IPS-11a (cell line): Measurements from ENCODE around the gene SLC2A13.
"Not testable (repeated sequence)": the region's sequence is repeated elsewhere in the genome, so short reads cannot be mapped to it uniquely, and the experiment has no call there.

ENCODE experiments used
- H3K4me3 ChIP-seq: one replicate; pipeline ENCODE4 v1.5.1; 2013; ENCODE audit warnings: low read depth, low read length, control low read depth

SLC2A13 gene

DNA sequence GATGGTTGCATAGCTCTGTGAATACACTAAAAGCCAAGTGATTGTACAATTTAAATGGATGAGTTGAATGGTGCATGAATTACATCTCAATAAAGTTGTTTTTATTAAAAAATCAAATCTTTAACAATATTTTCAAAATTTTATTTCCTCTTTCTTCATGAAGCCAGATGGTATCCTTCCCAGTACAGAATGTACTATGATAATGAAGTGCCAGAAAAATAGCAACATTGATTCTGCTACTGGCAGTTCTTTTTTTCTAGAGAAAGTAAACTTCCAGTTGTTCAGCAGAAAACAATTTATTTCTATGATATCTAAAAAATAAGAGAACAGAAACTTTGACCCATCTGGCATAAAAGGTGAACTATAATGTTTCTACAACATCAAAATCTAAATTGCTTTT lies 61.5 kb downstream of the SLC2A13 start:
- no peak overlapping the region for H3K4me3 ChIP-seq

DNA sequence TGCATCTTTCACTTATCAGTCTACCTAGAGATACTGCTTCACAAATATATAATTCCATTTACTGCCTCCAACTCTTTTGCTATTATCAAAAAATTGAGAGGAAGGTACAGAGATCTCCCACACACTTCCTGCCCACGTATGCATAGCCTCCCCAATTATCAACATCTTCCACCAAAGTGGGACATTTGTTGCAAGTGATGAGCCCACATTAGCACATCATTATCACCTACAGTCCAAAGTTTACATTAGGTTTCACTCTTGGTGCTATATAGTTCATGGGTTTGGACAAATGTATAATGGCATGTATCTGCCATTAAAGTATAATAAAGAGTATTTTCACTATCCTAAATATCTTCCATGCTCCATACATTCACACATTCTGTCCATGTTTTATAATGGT lies 66.3 kb downstream of the SLC2A13 start:
- H3K4me3 ChIP-seq, result no peak overlapping the region

DNA sequence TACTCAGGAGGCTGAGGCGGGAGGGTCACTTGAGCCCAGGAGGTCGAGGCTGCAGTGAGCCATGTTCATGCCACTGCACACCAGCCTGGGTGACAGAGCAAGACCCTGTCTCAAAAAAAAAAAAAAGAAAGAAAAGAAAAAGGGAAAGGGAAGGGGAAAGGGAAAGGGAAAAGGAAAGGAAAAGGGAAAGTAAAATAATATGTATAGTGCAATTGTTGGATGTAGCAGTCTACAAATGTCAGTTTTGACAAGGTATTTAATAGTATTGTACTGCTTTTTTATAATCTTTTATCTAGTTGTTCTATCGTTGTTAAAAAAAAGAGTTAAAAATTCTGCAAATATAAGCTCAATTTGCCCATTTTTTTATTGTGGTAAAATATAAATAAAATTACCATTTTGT lies 67.3 kb downstream of the SLC2A13 start:
- H3K4me3 ChIP-seq, result no peak overlapping the region

DNA sequence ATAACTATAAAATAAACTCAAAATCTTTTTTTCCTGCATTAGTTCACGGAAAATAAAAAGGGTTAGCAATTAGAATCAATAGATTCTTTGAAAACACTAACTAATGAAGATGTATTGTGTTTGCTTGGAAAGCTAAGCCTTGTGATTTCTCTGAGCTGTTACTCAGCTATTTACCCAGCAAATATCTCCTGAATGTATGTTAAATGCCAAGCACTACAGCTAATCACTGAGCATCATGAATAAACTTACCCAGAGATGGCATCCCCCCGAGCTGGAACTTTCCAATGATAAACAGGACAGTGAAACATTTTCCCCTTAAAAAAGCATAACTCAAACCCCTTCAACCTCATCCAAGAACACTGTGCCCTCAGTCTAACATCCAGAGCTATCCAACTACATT lies 71.2 kb downstream of the SLC2A13 start:
- no peak overlapping the region for H3K4me3 ChIP-seq

DNA sequence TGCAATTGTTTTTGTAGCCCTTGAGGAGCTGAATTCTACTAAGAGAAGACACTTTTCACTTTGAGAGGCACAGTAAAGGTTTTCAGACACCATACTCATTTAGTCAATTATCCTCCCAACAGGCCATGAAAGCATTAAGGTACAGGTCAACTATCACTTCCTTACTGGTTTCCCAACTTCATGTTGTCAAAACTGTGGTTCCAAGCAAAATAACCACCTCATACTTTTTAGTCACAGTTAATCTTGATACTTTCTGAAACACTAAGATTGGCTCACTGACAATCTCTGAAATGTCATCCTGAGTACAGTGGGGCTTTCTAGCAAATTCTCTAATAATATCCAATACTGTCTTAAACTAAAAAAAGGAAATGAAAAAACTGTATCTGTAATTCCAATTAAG lies 71.7 kb downstream of the SLC2A13 start:
- H3K4me3 ChIP-seq, result no peak overlapping the region

DNA sequence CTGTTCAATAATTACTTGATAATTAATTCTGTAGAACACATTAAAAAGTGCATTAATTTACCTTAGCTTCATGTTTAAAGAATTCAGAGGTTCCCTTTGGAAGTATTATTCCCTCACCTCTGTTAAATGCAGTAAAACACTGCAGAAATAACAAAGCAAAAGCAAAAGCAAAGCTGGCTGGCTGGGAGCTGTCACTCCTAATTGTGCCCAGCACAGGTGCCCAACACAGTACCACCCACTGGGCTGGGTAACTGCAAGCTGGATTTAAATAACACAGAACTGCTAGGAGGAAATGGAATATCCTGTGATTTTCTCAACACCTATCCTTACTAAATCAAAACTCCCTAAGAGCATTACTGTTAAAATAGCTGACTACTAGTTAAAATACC lies 72.6 kb downstream of the SLC2A13 start:
- H3K4me3 ChIP-seq, result no peak overlapping the region

GRCh38 chr12:40032433-40033241 lies 73.2 kb downstream of the SLC2A13 start:
- H3K4me3 ChIP-seq, result no peak overlapping the region

DNA sequence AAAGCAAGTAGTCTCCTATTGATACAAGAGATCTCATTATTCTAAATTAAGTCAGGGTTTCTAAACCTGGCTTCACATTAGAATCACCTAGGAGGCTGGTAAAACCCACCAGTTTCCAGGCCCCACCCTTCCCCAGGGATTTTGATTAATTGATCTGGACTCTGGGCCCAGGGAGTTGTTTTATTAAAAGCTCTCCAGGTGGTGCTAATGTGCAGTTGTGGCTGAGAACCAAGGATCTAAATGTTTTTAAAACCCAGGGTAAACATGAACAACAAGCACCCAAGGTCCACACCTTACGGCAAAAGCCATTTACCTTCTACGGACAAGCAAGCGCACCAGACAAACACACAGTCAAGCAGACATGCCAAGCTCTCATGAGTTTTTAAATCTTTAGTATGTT lies 73.9 kb downstream of the SLC2A13 start:
- no peak overlapping the region for H3K4me3 ChIP-seq

DNA sequence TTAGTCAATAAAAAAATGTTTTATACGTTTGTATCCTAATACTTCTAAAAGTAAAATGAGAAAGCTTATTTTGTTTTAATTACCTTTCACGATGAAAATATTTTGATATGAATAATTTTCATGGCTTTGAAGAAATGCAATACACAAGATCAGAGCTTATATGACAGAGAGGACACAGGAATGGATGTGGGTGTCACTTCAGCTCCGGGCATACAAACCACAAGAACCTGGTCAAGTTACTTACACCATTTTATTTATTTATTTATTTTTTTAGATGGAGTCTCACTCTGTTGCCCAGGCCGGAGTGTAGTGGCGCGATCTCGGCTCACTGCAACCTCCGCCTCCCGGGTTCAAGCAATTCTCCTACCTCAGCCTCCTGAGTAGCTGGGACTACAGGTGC lies 74.9 kb downstream of the SLC2A13 start:
- not testable (repeated sequence) for H3K4me3 ChIP-seq

DNA sequence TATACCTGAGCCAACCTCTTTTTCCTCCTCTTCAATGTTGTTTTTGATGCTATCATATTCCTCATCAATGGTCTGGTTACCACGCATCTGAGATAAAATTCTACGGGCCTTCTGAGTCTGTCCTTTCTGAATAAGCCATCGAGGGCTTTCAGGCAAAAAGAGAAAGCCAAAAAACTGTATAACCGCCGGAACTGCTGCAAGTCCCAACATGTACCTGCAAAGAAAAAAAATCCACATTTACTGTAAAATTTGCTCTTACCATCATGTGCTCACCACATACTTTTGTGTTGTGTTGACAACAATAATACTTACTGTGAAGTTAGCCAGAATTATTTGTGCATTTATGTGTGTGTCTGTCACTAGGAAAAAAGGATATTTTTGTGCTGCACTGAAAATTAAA lies 77.6 kb downstream of the SLC2A13 start:
- no peak overlapping the region for H3K4me3 ChIP-seq

- H3K4me3 ChIP-seq, result no peak overlapping the region
Measured at GRCh38 chr12:40022850-40023249, 83.0 kb downstream of the SLC2A13 start.

DNA sequence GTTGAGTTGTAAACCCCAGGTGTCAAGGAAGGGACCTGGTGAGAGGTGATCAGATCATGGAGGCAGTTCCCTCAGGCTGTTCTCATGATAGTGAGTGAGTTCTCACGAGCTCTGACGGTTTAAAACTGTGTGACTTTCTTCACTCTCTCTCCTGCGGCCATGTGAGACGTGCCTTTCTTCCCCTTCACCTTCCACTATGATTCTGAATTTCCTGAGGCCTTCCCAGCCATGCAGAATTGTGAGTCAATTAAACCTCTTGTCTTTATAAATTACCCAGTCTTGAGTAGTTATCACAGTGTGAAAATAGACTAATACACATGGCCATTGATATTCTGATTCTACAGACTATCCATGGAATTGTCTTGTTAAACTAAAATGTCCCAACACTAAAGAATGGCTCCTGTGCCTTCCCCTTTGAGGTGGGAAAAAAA lies 85.6 kb downstream of the SLC2A13 start:
- no peak overlapping the region for H3K4me3 ChIP-seq

DNA sequence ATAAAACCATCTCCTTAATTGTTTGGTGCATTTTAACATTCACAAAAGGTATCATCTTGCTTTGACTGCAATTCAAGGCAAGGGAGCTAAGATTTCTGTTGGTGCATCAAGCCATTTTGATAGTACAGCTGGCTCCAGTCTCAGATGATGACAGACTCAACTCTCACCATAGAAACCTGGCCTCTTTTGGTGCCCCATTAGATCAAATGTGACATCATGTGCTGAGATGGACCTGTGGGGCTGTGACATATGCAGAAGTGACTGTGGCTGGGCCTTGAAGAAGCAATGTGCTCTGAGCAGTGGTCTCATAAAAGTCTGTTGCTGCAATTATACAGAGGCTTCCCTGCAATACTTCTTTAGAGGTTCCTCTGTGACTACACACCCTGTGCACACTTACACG lies 88.4 kb downstream of the SLC2A13 start:
- no peak overlapping the region for H3K4me3 ChIP-seq

DNA sequence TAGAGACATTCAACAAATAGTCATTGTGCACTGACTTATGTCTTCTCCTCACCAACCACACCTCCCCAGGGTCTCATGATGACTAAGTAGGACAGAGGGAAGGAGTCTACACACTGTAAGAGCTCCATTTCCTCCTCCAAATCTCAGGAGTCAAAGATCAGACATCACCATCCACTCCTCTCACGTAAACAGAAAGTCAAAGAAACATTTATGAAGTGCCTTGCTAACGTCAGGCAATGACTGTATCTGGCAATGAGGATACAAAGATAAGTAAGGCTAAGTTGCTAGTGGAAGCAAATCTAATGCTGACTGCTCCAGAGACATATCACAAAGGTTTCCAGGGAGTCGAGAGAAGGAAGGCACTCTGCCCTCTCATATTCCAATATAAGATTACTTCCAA lies 88.9 kb downstream of the SLC2A13 start:
- no peak overlapping the region for H3K4me3 ChIP-seq

GRCh38 chr12:40015881-40016280 lies 90.0 kb downstream of the SLC2A13 start:
- no peak overlapping the region for H3K4me3 ChIP-seq

DNA sequence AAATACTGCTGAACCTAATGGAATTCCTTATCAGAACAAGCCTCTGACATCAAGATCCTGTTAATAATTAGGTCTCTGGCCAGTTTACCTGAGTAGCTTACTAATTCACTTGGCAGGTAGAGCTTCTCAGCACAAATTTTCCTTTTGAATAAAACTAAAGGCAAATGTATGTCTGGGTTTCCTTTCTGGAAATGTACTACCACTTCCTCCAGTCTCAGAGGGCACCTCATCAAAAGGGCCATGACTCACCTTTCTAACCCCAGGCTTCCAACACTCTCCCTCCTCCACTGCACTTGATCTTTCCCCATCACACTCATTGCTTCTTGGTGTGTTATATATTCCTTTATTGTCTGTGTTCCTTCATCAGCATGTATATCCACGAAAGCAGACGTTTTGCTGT lies 90.5 kb downstream of the SLC2A13 start:
- no peak overlapping the region for H3K4me3 ChIP-seq

DNA sequence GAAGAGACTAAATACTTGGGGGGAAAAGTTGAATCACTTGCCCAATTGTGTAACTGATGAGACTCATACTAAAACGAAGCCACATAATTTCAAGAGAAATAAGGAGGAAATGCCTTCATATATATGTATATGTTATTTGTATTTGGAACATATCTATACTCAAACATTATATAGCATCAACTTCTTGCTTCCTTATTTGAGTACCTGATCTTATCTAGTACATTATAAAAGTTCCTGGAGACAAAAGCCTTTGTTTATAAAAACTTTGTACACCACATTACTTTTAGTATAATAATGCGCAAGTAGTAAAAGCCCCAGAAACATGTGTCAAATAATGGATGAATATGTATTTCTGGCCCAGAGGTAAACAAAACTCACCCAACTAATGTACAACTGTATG lies 92.0 kb downstream of the SLC2A13 start:
- no peak overlapping the region for H3K4me3 ChIP-seq

DNA sequence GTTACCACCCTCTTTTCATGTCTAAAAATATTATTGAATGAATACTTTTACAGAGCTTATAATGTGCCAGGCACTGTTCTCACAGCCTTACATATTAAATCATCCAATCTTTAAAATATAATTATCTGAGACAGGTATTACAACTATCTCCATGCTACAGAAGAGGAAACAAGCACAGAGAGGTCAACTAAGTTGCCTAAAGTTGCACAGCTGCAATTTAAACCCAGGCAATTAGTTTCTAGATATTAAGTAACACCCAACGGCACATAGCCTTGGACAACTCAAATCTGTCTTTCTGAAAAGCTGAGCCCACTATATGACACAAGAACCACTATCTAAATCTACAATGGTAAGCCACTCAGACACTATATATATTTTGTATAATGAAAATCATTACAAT lies 92.6 kb downstream of the SLC2A13 start:
- no peak overlapping the region for H3K4me3 ChIP-seq

DNA sequence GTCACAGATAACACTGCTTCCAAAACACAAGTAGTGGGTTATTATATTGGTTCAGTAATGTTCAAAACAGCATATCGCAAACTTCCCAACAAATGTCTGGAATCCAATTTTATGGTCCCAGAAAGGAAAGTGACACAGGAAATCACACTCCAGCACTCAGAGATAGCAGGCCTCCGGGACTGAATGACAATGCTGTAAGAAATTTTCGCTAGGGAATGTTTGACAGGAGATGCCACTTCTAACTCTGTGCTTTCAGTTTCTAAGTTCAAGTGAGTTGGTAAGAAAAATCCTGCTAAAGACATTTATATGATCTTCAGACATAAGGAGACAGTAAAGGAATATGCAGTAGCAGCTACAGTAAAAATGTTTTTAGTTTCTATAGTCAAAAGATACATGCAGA lies 93.2 kb downstream of the SLC2A13 start:
- H3K4me3 ChIP-seq, result no peak overlapping the region

- H3K4me3 ChIP-seq, result no peak overlapping the region
Measured at GRCh38 chr12:40011775-40012129, 94.1 kb downstream of the SLC2A13 start.

DNA sequence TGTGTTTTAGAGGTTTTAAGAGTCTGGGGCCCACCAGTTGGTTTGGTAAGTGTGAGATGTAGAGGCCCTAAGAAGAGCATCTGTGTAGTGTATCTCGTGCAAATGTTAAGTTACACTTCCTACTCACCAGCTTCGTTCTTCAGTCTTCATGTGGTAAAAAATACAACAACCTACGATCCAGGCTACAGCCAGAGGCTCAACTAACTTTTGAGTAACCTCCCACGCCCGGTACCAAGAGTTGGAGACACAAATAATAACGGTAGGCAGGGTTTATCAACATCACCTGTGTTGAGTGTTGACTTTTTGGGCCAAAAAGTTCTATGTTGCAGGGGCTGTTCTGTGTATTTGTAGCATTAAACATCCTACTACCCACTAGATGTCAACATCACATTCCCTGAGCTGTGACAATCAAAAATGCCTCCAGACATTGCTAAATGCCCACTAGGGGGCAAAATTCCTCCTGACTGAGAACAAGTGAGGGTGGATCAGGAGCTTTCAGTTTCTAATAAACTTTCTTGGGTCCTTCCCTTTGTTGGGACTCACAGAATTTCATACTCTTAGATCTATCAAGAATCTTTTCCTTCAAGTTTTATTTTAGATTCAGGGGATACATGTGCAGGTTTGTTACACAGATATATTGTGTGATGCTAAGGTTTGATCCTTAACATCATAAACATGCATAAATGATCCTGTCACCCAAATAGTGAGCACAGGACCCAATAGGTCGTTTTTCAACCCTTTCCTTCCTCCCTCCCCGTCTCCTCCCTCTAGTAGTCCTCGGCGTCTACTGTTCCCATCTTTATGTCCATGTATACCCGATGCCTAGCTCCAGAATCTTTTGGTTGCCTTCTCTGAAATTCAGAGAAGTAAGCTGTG lies 94.7 kb downstream of the SLC2A13 start:
- no peak overlapping the region for H3K4me3 ChIP-seq
